A172 (cell line): Measurements from ENCODE around the gene STK11. TPM values are rescaled to one million over a fixed set of nuclear protein-coding genes. Genes with fewer than 3 reads are reported as not detected.
"Not testable (repeated sequence)": the region's sequence is repeated elsewhere in the genome, so short reads cannot be mapped to it uniquely, and the experiment has no call there.

Source experiments
- DNase-seq: peaks from one replicate; pipeline ENCODE4 v3.0.0-alpha.2; 2015; ENCODE audit warnings: low spot score
- total RNA-seq: library from RNA; depleted of rRNA; stranded (reverse); fragments of >200 nt; shearing (Covaris generic); gene quantifications from 2 replicates; pipeline ENCODE4 v1.2.3, GENCODE V29; 2014

Gene STK11
- total RNA-seq, 1 experiment from 2014 or later = 98.9 TPM

- DNase-seq = peak; percentile 85
Measured at GRCh38 chr19:1168572-1169410, 36.8 kb upstream of the STK11 start.

DNA sequence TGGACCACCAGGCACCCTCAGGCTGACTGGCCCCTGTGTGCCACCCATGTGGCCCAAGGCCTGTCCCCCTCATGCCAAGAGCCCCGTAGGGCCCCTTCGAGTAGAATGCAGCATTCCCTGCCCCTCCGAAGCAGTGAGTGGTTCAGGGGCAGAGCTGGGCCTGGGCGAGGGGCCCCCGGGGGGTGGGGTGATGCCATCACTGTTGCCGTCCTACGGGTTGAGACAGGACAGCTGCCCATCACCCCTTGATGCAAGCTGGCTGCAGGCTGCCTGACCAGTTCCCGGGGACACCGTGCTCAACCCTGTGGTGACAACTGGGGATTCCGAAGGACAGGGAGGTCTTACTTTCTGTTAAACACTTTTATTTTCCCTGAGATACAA is 36.2 kb upstream of the STK11 start:
- DNase-seq = no peak

- DNase-seq = peak; percentile 82
Measured at GRCh38 chr19:1169921-1170885, 35.4 kb upstream of the STK11 start.

DNA sequence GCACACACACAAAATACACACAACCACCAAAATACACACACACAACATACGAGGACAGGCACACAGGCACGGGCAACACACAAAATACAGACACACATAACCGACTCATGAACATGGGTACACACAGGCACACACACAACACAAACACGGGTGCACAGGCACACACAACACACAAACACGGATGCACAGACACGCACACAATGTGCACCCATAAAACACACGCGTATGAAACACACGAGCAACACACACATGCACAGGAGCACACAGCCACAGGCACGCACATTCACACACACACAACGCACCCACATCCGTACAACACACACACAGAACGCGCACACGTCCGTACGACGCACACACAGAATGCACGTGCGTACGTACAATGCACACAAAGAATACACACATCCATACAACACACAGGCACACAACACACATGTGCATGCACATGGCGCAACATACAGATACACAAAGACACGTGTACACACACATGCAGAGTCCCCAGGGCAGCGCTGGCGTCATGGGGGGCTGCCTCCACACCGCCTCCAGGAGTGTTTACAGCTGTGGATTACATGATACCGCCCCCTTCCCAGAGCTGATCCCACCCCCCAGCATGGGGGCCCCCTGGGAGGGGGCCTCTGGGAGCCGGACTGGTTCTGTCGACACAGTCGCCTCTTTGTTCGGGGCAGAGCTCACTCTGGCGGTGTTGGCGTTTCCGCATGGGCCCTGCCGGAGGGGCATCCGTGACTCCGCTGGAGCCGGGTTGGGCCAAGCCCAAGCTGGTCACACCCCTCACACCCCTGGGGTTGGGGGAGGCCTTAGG is 34.4 kb upstream of the STK11 start:
- DNase-seq = no peak

DNA sequence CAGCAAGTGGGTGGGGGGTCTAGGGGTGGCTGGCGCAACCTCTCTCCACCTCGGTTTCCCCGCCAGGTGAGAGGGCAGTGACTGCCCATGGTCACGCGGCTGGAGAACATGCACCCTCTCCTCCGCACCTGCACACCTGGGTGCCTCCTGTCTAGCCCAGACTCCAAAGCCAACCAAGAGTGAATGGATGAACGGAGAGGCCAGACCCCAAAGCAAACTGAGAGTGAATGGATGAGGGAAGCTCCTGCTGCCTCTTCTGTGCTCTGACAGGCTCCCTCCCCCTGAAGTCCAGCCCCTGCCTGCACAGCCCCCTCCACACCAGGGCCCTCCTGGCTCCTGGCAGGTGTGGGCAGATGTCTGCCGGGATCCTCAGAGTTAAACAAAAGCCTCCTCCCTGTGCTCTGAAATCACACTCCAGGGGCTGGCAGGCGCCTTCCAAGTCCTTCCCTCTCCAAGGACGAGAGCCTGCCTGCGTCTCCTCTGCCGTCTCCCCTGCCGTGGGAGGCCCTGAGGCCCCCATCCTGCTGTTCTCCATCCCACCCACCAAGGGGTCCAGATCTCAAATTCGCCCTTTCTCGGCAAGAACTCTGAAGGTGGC is 33.7 kb upstream of the STK11 start:
- no peak for DNase-seq

- DNase-seq = peak; percentile 66
Measured at GRCh38 chr19:1172353-1173158, 33.0 kb upstream of the STK11 start.

GRCh38 chr19:1173159-1173844 is 32.3 kb upstream of the STK11 start:
- no peak for DNase-seq

DNA sequence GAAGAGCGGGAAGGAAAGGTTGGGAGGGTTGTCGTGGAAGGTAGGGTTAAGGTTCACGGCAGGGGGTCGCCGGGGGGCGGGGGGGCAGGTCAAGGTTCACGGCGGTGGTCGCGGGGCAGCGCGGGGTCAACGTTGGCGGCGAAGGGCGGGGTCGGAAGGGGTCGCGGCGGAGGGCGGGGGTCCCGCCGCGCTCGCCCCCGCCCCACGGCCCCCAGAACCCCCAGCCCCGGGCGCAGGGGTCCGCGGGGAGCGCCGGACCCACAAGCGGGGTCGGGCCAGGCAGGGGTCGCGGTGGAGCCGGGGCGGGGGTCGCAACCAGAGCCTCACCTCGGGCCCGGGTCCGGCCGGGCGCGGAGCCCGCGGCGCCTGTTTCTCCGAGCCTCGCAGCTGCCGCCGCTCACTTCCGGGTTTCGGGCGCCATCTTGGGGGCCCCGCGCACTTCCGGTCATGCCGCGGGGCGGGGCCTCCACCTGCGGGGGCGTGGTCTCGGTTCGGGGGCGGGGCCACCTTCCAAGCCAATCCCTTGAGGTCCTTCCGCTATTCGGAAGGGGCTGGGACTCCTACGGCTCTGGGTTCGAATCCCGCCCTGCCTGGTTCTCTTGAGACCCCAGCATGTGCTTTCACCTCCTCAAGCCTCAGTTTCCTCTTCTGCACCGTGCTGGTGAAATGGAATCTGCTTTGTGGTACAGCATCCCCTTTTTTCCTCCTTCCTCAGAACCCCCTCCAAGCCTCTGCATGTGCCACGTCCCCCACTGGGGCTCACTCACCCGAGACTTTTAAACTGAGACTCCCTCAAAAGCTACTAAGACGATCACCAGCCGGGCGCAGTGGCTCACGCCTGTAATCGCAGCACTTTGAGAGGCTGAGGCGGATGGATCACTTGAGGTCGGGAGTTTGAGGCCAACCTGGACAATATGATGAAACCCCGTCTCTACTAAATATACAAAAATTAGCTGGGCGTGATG is 31.5 kb upstream of the STK11 start, which contains the start of gene SBNO2:
Gene SBNO2 (minus strand): TSS at position 424 of the 965 bp plus-strand sequence. CDS start 19,992 bp downstream, outside the sequence.
- DNase-seq = peak; percentile 70

DNA sequence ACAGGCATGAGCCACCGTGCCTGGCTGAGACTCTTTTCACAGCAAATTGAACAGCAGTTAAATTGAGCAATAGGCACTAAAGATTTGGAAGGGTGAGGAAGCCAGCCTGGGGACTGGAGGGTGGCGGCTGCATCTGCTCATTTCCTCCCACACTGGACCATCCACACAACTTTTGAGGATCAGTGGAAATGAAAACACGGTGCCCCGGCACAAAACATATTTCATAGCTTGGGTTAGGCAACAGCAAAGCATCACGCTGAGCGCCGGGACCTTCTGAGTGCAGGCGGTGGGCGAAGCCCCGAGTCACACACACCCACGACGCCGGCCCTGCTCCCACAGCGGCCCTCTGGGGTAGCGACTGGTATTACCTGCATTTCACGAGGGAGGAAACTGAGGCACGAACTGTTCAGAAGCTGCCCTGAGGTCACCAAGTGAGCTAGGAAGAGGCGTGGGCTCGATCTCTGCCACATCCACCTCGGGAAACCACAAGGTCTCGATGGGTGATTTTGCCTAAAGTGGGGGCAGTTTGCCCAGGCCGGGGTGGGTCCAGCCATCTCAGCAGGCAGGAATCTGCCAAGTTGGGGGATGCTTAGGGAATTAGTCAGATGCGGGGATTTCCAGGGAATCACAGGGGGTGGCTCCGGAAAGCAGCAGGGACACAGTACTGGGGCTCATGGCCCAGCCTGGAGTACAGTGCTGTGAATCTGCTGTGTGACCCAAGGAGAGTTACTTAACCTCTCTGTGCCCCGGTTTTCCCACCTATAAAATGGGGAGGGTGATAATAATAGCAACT is 28.1 kb upstream of the STK11 start:
- DNase-seq = peak; percentile 99

GRCh38 chr19:1181606-1182005 is 24.0 kb upstream of the STK11 start:
- DNase-seq = no peak

DNA sequence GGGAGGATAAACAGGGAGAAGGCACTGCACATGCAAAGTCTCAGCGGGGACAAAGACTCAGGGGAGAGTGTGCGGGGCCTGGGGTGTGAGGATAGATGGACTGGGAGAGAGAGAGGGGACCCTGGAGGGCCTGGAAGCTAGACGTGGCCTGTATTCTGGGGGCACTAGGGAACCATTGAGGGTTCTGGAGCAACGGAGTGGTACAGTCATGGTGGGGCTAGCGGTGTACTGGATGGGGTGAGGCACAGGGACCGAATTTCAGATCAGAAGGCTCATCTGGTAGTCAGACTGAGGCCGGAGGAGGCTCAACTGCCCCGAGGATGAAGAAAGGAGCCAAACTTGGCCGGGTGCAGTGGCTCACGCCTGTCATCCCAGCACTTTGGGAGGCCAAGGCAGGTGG is 23.5 kb upstream of the STK11 start:
- DNase-seq = no peak

DNA sequence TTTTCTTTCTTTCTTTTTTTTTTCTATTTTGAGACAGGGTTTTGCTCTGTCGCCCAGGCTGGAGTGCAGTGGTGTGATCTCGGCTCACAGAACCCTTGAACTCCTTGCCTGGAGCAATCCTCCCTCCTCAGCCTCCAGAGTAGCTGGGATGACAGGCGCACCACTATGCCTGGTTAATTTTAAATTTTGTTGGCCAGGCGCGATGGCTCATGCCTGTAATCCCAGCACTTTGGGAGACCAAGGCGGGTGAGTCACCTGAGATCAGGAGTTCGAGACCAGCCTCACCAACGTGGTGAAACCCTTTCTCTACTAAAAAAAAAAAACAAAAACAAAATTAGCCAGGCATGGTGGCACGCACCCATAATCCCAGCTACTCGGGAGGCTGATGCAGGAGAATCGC is 22.9 kb upstream of the STK11 start:
- DNase-seq = no peak

GRCh38 chr19:1183543-1184172 is 21.9 kb upstream of the STK11 start:
- peak; percentile 92 for DNase-seq

DNA sequence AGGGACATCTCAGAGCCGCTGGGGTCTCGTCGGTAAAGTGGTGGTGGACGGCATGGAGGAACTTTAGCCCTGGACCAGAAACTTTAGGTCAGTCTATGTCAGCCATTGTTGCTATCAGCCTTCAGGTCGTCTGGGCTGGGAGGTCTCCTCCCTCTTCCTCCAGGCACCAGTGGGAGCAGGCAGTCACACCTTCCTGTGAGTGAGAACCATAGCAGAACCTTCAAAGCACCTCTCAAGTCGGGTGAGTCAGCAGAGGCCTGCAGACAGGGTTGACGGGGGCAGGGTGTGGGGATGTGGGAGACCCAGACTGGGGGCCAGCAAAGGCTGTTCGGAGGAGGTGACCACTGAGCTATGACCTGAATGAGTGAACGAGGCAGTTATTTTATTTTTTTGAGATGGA is 16.2 kb upstream of the STK11 start:
- peak; percentile 83 for DNase-seq

DNA sequence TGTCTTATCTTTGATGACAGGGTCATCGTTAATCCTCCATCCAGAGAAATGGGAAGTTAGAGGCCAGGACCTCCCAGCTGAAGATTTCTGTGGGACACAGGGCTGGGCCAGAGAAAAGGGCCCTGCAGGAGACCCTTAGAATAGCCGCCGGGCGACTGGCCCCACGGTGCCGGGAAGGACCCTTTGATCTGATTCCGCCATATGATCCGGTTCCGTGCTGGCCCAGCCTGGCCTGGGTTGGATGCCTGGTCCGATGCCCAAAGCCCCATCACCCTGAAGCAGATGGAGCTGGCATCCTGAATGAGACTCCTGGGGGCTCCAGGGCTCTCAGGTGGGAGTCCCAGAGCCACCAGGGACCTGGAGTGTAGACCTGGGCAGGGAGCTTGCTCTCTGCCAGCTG is 6.0 kb upstream of the STK11 start:
- no peak for DNase-seq

- not testable (repeated sequence) for DNase-seq
Measured at GRCh38 chr19:1200614-1201013, 5.0 kb upstream of the STK11 start.

DNA sequence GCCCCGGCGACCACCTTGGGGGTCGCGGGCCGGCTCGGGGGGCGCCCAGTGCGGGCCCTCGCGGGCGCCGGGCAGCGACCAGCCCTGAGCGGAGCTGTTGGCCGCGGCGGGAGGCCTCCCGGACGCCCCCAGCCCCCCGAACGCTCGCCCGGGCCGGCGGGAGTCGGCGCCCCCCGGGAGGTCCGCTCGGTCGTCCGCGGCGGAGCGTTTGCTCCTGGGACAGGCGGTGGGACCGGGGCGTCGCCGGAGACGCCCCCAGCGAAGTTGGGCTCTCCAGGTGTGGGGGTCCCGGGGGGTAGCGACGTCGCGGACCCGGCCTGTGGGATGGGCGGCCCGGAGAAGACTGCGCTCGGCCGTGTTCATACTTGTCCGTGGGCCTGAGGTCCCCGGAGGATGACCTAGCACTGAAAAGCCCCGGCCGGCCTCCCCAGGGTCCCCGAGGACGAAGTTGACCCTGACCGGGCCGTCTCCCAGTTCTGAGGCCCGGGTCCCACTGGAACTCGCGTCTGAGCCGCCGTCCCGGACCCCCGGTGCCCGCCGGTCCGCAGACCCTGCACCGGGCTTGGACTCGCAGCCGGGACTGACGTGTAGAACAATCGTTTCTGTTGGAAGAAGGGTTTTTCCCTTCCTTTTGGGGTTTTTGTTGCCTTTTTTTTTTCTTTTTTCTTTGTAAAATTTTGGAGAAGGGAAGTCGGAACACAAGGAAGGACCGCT is 729 bp downstream of the STK11 start:
- DNase-seq = no peak
